GM19351 (cell line): ENCODE results near the gene TNNT2.

Experiments
- ATAC-seq: cut with Tn5 transposase; IDR thresholded peaks from one replicate; pipeline ENCODE4 v1.9.1; 2021; ENCODE audit warnings: mild to moderate bottlenecking, moderate library complexity; ENCODE audit not compliant: unreplicated experiment

The TNNT2 gene

DNA sequence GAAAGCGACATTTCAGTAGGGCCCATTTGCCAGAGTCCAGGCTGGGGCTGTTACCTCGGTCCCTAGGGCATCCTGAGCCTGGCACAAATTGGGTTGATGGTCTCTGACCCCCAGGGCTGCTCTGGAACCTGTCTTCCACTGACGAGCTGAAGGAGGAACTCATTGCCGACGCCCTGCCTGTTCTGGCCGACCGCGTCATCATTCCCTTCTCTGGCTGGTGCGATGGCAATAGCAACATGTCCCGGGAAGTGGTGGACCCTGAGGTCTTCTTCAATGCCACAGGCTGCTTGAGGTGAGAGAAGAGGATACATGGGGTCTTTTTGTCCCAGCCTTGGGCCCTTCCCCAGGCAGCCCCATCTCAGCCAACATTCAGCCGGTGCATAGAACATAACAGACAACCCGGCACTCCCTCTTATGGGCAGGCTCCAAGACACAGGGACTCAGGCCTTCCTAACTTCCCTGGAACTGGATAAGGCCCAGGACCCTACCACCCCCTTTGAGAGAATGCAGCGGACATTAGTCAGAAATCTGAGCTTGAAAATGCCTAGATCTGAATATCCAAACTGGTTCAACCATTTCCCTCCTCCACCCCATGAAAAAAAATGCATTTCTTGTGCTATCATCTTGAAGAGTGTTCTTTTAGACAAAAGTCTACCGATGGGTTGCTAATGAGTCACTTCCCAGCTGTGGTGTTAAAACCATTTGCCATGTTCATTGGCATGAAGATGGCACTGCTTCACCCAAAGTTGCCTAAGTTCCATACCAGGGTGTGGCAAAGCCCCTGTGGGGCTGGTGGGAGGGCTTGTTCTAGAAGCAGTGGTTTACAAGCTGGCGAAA lies 58.8 kb downstream of the TNNT2 start:
- no peak for ATAC-seq

DNA sequence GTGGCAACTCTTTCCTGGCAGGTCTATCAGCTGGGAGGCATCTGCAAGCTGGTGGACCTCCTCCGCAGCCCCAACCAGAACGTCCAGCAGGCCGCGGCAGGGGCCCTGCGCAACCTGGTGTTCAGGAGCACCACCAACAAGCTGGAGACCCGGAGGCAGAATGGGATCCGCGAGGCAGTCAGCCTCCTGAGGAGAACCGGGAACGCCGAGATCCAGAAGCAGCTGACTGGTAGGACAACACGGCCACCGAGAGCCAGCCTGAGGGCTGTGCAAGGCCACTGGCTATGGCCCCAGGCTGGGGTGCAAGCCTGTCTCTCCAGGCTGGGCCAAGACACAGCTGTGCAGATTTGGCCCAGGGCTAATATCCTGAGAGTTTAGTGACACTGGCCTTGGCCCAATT lies 59.9 kb downstream of the TNNT2 start:
- no peak for ATAC-seq

GRCh38 chr1:201316556-201316955 lies 60.9 kb downstream of the TNNT2 start:
- ATAC-seq = no peak

DNA sequence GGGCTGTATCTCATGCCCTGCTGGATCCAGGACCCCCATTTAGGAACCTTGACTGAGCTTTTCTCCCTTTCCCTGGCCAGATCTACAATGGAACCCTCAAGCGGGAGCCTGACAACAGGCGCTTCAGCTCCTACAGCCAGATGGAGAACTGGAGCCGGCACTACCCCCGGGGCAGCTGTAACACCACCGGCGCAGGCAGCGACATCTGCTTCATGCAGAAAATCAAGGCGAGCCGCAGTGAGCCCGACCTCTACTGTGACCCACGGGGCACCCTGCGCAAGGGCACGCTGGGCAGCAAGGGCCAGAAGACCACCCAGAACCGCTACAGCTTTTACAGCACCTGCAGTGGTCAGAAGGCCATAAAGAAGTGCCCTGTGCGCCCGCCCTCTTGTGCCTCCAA lies 64.4 kb downstream of the TNNT2 start:
- ATAC-seq = no peak

DNA sequence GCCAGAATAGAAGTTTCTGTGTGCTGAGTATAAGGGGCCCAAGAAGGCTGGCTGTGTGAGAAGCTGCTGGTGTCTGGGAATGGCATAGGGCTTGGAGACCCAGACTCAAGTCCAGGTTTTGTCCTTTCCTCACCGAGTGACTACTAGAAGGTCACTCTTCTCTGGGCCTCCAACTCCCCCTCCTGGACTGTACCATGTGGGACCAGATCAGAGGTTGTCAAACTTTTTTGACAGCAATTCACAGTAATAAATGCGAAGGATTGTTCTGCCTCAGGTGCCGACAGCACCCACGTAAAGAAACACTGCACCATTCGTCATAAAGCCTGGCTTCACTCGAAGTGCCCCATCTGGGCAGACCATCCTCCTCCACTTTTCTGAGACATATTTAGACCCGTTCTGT lies 65.2 kb downstream of the TNNT2 start:
- ATAC-seq = no peak

DNA sequence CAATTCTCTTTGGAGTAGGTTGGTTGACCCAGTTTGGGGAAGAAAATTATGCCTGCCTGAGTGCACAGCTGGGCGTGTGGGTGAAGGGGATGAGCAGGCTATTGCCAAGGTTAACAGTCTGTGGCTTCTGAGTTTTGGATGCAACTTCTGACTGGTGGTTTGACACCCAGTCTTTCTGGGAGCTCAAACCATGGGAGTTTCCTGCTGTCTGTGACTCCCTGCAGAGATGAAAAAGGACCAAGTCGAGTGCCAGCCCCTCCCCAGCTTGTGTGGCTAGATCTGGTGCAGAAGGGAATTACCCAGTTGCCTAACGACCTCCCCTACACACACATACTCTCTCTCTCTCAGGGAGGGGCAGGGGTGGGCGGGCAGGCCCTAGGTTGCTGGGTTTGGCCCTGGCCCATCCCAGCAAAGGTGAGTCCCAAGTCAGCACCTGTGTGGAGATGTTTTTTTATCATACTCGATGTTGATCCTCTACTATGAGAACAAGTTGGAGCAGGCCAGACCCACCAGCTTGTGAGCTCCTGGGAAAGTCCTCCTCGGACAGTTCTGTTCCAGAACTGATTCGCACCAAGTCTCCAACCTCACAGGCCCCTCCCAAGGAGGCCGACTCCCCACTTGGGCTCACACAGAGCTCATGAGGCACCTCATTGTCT lies 66.0 kb downstream of the TNNT2 start:
- no peak for ATAC-seq

GRCh38 chr1:201310986-201311355 lies 66.5 kb downstream of the TNNT2 start:
- no peak for ATAC-seq

DNA sequence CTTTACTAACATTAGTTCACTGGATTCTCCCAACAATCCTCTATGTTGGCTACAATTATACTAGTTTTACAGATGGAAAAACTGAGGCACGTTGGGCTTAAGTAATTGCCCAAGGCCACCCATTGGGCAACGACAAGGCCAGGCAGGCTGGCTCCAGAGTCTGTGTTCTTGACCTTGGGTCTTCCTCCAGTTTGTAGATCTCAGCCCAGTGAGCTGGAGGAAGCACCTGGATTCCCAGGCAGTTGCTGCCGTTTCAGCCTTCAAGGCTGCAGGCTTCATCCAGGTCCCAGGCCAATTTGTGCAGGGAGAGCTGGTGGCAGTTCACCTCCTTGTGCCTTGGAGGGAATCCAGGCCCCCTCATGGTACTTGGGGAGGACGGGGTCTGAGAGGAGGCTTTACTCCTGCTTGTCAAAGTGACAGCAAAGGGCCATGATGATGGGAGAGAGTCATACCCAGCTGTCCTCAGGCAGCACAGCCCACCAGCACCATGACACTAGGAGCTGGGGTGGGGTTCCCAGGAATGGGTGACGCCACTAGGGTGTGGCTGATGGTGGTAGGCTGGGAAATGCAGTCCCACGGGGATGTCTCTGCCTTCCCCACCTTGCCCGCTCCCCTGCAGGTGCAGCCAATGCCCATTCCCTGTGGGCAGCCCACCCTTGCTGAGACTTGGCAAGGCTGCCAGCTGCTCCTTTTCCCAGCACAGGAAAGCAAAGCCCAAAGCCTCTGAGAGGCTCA lies 67.1 kb downstream of the TNNT2 start:
- no peak for ATAC-seq

DNA sequence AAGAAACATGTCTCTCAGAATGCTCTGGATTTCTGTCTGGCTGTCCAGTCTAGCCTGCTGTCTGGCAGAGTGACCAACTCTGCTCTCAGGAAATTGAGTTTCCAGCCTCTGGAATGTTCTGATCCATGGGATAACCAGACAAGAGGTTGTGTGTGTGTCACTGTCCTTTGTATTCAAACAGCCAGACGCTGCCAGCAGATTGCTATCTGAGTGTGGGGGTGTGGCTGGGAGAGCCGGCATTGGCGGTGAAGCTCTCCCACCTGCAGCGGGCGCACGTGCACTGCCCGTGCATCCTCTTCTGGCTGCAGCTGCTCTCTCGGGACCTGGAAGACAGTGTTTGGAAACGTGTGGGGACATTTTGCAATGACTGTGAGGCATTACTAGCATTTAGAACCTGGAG lies 68.1 kb downstream of the TNNT2 start:
- no peak for ATAC-seq
